SK-N-SH treated with all-trans-retinoic acid at 6 μM for 48 hours (cell line): ENCODE data around the gene STIP1.

ENCODE experiments used
- ARNTL ChIP-seq: fragments of 450-650 bp; formaldehyde crosslinking; IDR thresholded peaks from 2 replicates; pipeline ENCODE4 v1.5.0; 2020; ENCODE audit warnings: low read depth, mild to moderate bottlenecking, moderate library complexity, borderline replicate concordance
- OSR1 ChIP-seq: fragments of 250-450 bp; sonication (Bioruptor Pico); IDR thresholded peaks from 2 replicates; pipeline ENCODE4 v1.8.0; 2022; ENCODE audit warnings: moderate library complexity, mild to moderate bottlenecking, inconsistent platforms
- PPARA ChIP-seq: fragments of 250-450 bp; sonication (Bioruptor Pico); IDR thresholded peaks from 2 replicates; pipeline ENCODE4 v1.5.0; 2020; ENCODE audit warnings: mild to moderate bottlenecking, borderline replicate concordance
- RARB ChIP-seq: fragments of 250-450 bp; sonication (Bioruptor Pico); IDR thresholded peaks from 2 replicates; pipeline ENCODE4 v1.8.0; 2021; ENCODE audit warnings: mild to moderate bottlenecking, moderate library complexity
- TF ChIP-seq, protein P1 (sequence below): fragments of 250-450 bp; sonication (Bioruptor Pico); IDR thresholded peaks from 2 replicates; pipeline ENCODE4 v1.8.0; 2020; ENCODE audit warnings: mild to moderate bottlenecking, moderate library complexity, borderline replicate concordance

GRCh38 chr11:64232182-64232966 is 46.4 kb downstream of the STIP1 start:
- TF ChIP-seq RARB (CRISPR knock-in tag): no peak
- no peak for TF ChIP-seq OSR1 (CRISPR knock-in tag)
- TF ChIP-seq ARNTL (CRISPR knock-in tag): no peak
- TF ChIP-seq PPARA (CRISPR knock-in tag): no peak
- TF ChIP-seq, protein P1, sequence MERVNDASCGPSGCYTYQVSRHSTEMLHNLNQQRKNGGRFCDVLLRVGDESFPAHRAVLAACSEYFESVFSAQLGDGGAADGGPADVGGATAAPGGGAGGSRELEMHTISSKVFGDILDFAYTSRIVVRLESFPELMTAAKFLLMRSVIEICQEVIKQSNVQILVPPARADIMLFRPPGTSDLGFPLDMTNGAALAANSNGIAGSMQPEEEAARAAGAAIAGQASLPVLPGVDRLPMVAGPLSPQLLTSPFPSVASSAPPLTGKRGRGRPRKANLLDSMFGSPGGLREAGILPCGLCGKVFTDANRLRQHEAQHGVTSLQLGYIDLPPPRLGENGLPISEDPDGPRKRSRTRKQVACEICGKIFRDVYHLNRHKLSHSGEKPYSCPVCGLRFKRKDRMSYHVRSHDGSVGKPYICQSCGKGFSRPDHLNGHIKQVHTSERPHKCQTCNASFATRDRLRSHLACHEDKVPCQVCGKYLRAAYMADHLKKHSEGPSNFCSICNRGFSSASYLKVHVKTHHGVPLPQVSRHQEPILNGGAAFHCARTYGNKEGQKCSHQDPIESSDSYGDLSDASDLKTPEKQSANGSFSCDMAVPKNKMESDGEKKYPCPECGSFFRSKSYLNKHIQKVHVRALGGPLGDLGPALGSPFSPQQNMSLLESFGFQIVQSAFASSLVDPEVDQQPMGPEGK (CRISPR knock-in tag): no peak
